Transverse colon (tissue), 4 donors: ENCODE data around the gene XCL1. TPM values are rescaled to one million over a fixed set of nuclear protein-coding genes. Genes with fewer than 3 reads are reported as not detected.

Experiments used
- DNase-seq: peaks from one replicate; pipeline ENCODE4 v3.0.0-alpha.2; 2019
- H3K27ac ChIP-seq, 4 donors: fragments of 200-600 bp; sonication (generic); 2 replicates each; pipeline ENCODE4 v1.5.1; 2016 to 2018; ENCODE audit warnings: inconsistent platforms in 4 of 4
- H3K27me3 ChIP-seq: fragments of 200-600 bp; sonication (generic); 2 replicates; pipeline ENCODE4 v1.5.1; 2017; ENCODE audit warnings: inconsistent platforms
- H3K36me3 ChIP-seq, 4 donors: fragments of 200-600 bp; sonication (generic); 2 replicates each; pipeline ENCODE4 v1.5.1; 2017 to 2019; ENCODE audit warnings: inconsistent platforms in 4 of 4
- H3K4me1 ChIP-seq, 4 donors: fragments of 200-600 bp; sonication (generic); 2 replicates each; pipeline ENCODE4 v1.5.1; 2017 to 2020; ENCODE audit warnings: inconsistent platforms in 4 of 4
- H3K4me3 ChIP-seq, 4 donors: fragments of 200-600 bp; sonication (generic); 1 replicate in 1 of 4; 2 replicates in 3 of 4; pipeline versions ENCODE4 v1.5.1 to v1.6.1; 2017 to 2019; ENCODE audit warnings: inconsistent platforms in 4 of 4
- H3K9me3 ChIP-seq, 2 donors: fragments of 200-600 bp; sonication (generic); 2 replicates each; pipeline ENCODE4 v1.5.1; 2017 to 2019; ENCODE audit warnings: inconsistent platforms in 2 of 2
- CTCF ChIP-seq, 5 experiments: fragments of 200-600 bp in 3 of 5; fragments of 450-650 bp in 2 of 5; sonication (generic) in 3 of 5; IDR thresholded peaks; 1 replicate in 2 of 5; 2 replicates in 3 of 5; pipeline ENCODE4 v1.5.1; 2016 to 2017; ENCODE audit warnings: antibody characterized with exemption in 5 of 5, inconsistent platforms in 3 of 5, mild to moderate bottlenecking in 2 of 5, moderate library complexity in 1 of 5
- EP300 ChIP-seq: sonication (generic); formaldehyde crosslinking; IDR thresholded peaks from one replicate; pipeline ENCODE4 v1.6.1; 2017; ENCODE audit warnings: antibody characterized with exemption, low read depth
- POLR2A ChIP-seq: fragments of 450-650 bp; IDR thresholded peaks from one replicate; pipeline ENCODE4 v1.6.1; 2016; ENCODE audit warnings: antibody characterized with exemption, mild to moderate bottlenecking, moderate library complexity
- POLR2AphosphoS5 ChIP-seq, 3 donors: sonication (generic); formaldehyde crosslinking; IDR thresholded peaks; one replicate each; pipeline ENCODE4 v1.6.1; 2016; ENCODE audit warnings: antibody characterized with exemption in 3 of 3
- WGBS, 2 donors: methylation state at CpG; one replicate each; pipeline ENCODE4 v1.1.5; 2018; ENCODE audit warnings: low coverage in 1 of 2; 5-methylcytosine and 5-hydroxymethylcytosine counted together
- in situ Hi-C, 4 donors: fragments of 200-750 bp; cut with MboI; loops; one replicate each; pipeline versions ENCODE4 v1.15.0 to v1.15.1; 2017; ENCODE audit warnings: low sequenced_read_pairs in 3 of 4, low pct_ligation_motif_present in 1 of 4, low pct_unique_long_range_greater_than_20kb in 1 of 4
- intact Hi-C: fragments of 100-400 bp; cut with DNase I; formaldehyde crosslinking; loops from one replicate; pipeline ENCODE4 v1.15.1; 2023; ENCODE audit warnings: low total_unique reads
- total RNA-seq, 4 donors: library from RNA; depleted of rRNA; stranded (reverse); fragments of >200 nt; gene quantifications; one replicate each; pipeline ENCODE4 v1.1.0, GENCODE V29; 2016

XCL1 gene
- total RNA-seq, 4 donors from 2014 or later = 0.32 TPM; not detected in 3

- intact Hi-C loops = loop anchor here (5.0 kb wide), 1 partner anchor 493 kb away; no protein-coding TSS in a partner anchor
- no peaks in the 10 kb centered on the region for H3K27me3 ChIP-seq
- in situ Hi-C loops = loop anchor here in 3 of 4 donors (25.0 kb wide), 3 partner anchors 493 to 943 kb away; partner anchors contain the start of gene ATP1B1 (in 1 of the 3)
- WGBS, 2 donors = 56 to 68% methylated on average over 2 of the region's 2 CpGs
- H3K27ac ChIP-seq = no peak overlapping the region
- no peaks in the 10 kb centered on the region for H3K9me3 ChIP-seq
- no peak overlapping the region for H3K4me3 ChIP-seq
- DNase-seq = no peak
- H3K36me3 ChIP-seq = no peaks in the 10 kb centered on the region
- no peak for TF ChIP-seq CTCF (IDR thresholded peaks at IDR 0.05)
- no peak for TF ChIP-seq EP300
- no peak for TF ChIP-seq POLR2A
- TF ChIP-seq POLR2AphosphoS5 (IDR thresholded peaks at IDR 0.05) = no peak
- peaks cover 0 to 4% (median 2%) of the 10 kb centered on the region in 4 donors for H3K4me1 ChIP-seq
Measured at GRCh38 chr1:168618886-168619285, 42.5 kb downstream of the XCL1 start.

GRCh38 chr1:168621356-168621755 is 45.0 kb downstream of the XCL1 start:
- in situ Hi-C loops (loop anchor here in 3 of 4 donors (25.0 kb wide), 3 partner anchors 491 to 941 kb away; partner anchors contain the start of gene ATP1B1 (in 1 of the 3)), intact Hi-C loops (no loop called here)
- 58% methylated on average over 1 of the region's 1 CpG; no CpG with 5 or more reads in 1 of the 2 donors for WGBS, 2 donors
- DNase-seq = no peak
- Histone ChIP-seq H3K27me3 (no peaks in the 10 kb centered on the region), H3K4me3 (no peak overlapping the region), H3K27ac (no peak overlapping the region), H3K4me1 (no peaks in the 10 kb centered on the region), H3K36me3 (no peaks in the 10 kb centered on the region), H3K9me3 (no peaks in the 10 kb centered on the region)
- TF ChIP-seq POLR2AphosphoS5 (IDR thresholded peaks at IDR 0.05) (no peak), POLR2A (no peak), CTCF (IDR thresholded peaks at IDR 0.05) (no peak), EP300 (no peak)

DNA sequence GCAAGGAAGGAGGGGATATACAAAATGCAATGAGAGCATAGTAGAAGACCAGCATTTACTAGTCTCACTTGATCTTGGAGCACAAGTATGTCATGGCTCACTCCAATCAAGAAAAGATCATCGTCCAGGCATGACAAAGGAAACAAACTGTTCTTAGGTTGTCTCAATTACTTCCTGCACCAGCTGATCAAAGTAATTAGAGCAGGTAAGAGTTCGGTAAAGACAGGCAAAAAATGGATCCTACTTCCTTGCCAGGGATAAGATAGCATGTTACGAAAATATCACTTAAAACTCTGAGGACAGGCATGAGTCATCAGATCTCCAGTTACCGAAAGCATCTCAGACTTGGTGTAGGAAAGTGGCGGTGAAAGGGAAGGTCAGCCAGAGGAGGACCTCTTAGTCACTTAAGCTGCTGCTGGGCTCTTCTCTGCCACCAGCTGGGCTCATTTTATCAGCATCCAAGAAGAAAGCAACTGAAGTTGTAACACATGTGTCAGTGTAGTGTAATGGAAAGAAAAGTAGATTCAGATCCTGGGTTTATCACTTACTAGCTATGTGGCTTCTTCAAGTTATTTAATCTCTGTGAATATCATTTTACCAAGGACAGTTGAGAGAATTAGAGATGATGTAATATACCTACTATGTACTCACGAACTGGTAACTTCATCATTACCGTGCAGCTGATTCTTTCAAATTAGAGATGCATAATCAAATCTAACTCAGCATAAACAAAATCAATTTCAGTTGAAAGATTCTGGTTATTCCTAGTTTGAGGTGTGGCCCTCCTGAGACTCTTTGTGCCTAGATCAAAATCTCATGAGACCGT is 46.8 kb downstream of the XCL1 start:
- Histone ChIP-seq H3K27ac (no peak overlapping the region), H3K4me3 (no peak overlapping the region), H3K27me3 (no peaks in the 10 kb centered on the region), H3K36me3 (no peaks in the 10 kb centered on the region), H3K4me1 (no peaks in the 10 kb centered on the region), H3K9me3 (no peaks in the 10 kb centered on the region)
- TF ChIP-seq POLR2AphosphoS5 (IDR thresholded peaks at IDR 0.05) (no peak), POLR2A (no peak), EP300 (no peak), CTCF (IDR thresholded peaks at IDR 0.05) (no peak)
- no peak for DNase-seq
- intact Hi-C loops = loop anchor here (2.0 kb wide), 1 partner anchor 70 kb away; no protein-coding TSS in a partner anchor
- in situ Hi-C loops = loop anchor here in 3 of 4 donors (25.0 kb wide), 3 partner anchors 489 to 939 kb away; partner anchors contain the start of gene ATP1B1 (in 1 of the 3)
- WGBS, 2 donors = 64 to 75% methylated on average over 6 to 8 of the region's 8 CpGs

DNA sequence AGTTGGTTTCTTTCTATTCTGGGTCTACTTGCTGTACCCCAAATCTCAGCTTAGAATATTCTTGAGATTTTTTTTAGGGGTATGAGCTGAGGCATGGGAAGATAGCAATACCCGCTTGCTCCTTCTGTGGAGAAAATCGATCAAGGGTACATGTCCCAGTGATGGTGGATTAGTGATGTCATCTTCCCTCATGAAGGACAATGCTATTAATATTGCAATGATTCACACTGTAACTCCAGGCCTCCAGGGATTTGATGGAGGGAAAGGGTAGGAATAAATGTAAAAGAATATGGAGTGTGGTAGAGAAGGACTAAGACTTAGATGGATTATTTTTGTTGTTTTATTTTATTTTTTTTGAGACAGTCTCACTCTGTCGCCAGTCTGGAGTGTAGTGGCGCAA is 47.4 kb downstream of the XCL1 start:
- Histone ChIP-seq H3K27ac (no peak overlapping the region), H3K4me3 (no peak overlapping the region), H3K36me3 (no peaks in the 10 kb centered on the region), H3K4me1 (no peaks in the 10 kb centered on the region), H3K27me3 (no peaks in the 10 kb centered on the region), H3K9me3 (no peaks in the 10 kb centered on the region)
- WGBS, 2 donors = 96 to 100% methylated on average over 3 to 4 of the region's 4 CpGs
- DNase-seq = no peak
- in situ Hi-C loops (loop anchor here in 3 of 4 donors (25.0 kb wide), 3 partner anchors 488 to 938 kb away; partner anchors contain the start of gene ATP1B1 (in 1 of the 3)), intact Hi-C loops (loop anchor here (2.0 kb wide), 1 partner anchor 69 kb away; no protein-coding TSS in a partner anchor)
- TF ChIP-seq EP300 = no peak
- TF ChIP-seq POLR2AphosphoS5 (IDR thresholded peaks at IDR 0.05) = no peak
- no peak for TF ChIP-seq POLR2A
- TF ChIP-seq CTCF (IDR thresholded peaks at IDR 0.05) = no peak
